GM19463 (cell line): ENCODE results near the gene ZNRF2.
"Not testable (repeated sequence)": the region's sequence is repeated elsewhere in the genome, so short reads cannot be mapped to it uniquely, and the experiment has no call there.

Source experiments
- ATAC-seq: cut with Tn5 transposase; IDR thresholded peaks from one replicate; pipeline ENCODE4 v1.9.1; 2021; ENCODE audit warnings: mild to moderate bottlenecking, moderate library complexity; ENCODE audit not compliant: unreplicated experiment

ZNRF2 gene

DNA sequence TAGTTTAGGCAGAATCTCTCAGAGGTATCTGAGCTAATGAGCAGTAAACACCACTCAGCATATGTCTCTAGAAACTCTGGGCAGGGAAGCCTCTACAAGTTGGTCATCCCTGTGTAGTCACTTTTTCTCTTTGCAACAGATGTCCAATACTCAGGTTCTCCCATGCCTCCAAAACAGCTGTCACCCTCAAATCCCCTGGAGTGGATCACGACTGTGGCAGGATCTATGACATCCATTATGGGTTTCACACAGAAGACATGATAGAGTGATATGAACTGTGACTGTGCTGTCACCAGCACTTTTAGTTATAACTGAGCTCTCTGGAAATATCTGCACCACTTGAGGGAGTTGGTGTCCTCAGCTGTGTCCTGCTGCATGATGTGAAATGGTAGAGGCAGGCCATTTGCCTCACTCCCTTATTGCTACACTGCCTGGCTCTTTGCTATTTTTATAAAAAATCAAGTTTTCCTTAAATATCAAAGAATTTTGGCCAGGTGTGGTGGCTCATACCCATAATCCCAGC, 24.1 kb upstream of the ZNRF2 start:
- no peak for ATAC-seq

DNA sequence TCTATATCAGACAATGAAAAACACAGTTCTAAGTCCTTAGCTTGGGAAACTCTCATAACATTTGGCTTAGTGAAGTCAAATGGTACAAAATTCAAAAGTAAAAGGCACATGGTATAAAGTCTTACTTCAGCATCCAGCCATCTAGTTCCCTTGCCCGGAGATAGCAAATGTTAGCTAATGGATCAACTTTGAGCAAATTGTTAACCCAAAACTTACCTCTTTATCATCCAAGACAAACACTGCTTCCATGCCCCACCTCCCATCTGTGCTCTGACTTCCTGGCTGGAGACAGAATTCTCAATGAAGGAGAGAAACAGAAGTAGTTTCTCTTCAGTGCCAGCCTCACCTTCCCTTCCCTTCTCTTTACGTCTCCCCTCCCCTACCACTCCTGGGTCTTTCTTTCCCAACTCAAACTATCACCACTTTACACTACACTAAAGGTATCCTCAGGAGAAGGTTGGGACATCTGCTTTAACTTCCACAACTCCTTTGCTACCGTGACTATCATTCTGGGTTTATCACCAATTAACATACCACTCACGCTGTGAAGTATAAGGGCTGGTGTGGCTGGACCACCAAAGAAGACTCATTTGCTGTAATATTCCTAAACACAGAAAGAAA, 21.2 kb upstream of the ZNRF2 start:
- no peak for ATAC-seq

DNA sequence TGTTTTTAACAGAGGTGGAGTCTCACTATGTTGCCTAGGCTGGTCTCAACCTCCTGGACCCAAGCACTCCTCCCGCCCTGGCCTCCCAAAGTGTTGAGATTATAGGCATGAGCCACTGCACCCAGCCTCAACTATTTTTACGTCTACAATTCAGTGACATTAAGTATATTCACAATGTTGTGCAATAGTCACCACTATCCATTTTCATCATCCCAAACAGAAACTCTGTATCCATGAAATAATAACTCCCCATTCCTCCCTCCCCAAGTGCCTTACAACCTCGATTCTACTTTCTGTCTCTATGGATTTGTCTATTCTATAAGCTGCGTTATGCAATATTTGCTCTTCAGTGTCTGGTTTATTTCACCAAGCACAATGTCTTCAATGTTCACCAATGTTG, 20.3 kb upstream of the ZNRF2 start:
- no peak for ATAC-seq

DNA sequence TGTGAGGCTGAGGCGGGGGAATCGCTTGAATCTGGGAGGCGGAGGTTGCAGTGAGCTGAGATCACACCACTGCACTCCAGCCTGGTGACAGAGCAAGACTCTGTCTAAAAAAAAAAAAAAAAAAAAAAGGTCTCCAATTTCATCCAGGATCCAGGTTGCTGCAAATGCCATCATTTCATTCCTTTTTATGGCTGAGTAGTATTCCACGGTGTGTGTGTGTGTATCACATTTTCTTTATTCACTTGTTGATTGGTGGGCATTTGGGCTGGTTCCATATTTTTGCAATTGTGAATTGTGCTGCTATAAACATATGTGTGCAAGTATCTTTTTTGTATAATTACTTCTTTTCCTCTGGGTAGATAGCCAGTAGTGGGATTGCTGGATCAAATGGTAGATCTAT, 19.2 kb upstream of the ZNRF2 start:
- not testable (repeated sequence) for ATAC-seq

- ATAC-seq: no peak
These were observed 17.7 kb upstream of the ZNRF2 start for GRCh38 chr7:30266686-30267085.

- ATAC-seq: no peak
These were observed 15.8 kb upstream of the ZNRF2 start for GRCh38 chr7:30268586-30268985.

GRCh38 chr7:30269490-30269889, 14.9 kb upstream of the ZNRF2 start:
- ATAC-seq: no peak

DNA sequence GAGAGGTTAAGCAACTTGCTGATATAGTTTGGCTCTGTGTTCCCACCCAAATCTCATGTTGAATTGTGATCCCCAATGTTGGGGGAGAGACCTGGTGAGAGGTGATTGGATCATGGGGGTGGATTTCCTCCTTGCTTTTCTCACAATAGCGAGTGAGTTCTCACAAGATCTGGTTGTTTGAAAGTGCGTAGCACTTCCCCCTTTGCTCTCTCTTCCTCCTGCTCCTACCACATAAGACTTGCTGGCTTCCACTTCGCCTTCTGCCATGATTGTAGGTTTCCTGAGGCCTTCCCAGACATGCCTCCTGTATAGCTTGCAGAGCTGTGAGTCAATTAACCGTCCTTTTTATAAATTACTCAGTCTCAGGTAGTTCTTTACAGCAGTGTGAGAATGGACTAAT, 13.5 kb upstream of the ZNRF2 start:
- ATAC-seq: no peak

- no peak for ATAC-seq
These were observed 12.3 kb upstream of the ZNRF2 start for GRCh38 chr7:30272126-30272525.

- no peak for ATAC-seq
These were observed 10.8 kb upstream of the ZNRF2 start for GRCh38 chr7:30273552-30273951.

GRCh38 chr7:30274641-30275040, 9.8 kb upstream of the ZNRF2 start:
- ATAC-seq: no peak

DNA sequence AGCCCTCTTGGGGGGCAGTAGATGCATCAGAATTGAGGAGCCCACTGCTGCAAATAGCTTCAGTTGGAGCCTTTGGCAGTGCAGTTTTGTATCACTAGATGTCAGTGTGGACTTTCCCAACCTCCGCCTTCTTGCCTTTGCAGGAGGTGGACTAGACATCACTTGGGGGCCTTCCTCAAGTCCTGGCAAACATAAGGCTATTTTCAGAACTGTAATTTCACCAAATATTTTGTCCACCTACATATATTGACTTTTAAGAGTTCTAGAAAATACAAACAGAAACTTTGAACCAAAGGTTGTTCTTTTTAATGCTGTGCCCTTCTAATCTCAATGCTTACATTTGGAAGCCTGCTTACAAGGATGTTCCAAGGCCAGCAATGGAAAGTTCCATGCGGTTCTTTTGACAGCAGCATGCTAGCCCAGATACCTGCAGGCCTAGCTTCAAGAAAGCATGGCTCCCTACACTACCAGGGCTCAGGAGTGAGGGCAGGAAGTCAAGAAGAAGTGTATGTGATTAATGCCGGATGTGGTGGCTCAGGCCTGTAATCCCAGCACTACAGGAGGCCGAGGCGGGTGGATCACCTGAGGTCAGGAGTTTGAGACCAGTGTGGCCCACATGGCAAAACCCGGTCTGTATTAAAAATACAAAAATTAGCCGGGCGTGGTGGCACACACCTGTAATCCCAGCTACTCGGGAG, 8.0 kb upstream of the ZNRF2 start:
- peak; percentile 71 for ATAC-seq

DNA sequence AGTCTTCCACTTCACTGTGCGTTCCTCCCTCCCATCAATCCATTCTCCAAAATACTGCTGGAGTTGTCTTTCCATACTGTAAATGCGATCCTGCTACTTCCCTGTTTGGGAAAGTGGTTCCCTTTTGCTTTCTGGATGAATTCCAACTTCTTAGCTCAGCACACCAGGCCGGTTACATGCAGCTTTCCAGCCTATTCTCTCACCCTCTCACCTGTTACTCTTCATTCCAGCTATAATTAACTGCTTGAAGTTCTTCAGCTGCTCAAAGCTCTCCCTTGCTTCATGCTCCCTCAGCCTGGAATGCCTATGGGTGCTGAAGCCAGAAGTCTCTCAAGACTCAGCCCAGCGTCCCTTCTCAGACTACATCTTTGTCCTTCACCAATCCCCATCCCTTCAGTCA, 6.0 kb upstream of the ZNRF2 start:
- no peak for ATAC-seq

DNA sequence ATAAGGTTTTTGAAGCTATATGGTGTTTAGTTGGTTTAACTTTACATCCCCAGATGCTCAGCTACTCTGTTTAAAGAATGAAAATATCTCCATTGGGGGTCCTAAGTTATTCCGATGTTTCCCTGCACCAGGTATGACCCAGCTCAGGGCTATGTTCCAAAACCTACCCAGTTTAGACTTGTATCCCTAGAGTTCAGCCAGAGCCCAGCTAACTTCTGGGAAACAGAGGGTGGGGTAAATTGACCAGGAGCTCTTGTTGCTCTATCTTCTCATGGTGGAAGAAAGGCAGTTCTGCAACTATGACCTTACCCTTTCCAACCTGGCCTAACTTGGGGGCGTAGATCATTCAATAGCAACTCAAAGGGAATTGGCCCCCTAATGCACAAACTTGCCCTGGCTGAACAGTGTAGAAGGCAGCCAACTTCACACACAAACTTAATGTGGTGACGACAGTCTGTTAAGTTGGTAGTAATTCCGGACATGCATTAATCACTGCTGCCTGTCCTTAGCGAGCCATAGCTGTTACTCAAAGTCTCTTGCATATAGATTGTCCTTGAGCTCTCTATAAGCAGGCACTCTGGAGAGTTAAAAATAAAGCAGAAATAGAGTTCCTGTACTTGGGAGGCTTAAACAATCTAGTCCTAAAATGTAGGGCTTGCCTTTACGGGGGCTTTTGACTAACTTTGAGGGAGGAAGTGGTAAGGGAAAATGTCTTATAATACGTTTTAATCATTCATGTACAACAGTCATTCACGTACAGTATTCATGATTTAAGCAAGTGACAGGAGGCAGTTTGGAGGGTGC, 5.3 kb upstream of the ZNRF2 start:
- ATAC-seq: no peak

- no peak for ATAC-seq
These were observed 4.8 kb upstream of the ZNRF2 start for GRCh38 chr7:30279653-30279904.

GRCh38 chr7:30280631-30281030, 3.8 kb upstream of the ZNRF2 start:
- ATAC-seq: no peak

DNA sequence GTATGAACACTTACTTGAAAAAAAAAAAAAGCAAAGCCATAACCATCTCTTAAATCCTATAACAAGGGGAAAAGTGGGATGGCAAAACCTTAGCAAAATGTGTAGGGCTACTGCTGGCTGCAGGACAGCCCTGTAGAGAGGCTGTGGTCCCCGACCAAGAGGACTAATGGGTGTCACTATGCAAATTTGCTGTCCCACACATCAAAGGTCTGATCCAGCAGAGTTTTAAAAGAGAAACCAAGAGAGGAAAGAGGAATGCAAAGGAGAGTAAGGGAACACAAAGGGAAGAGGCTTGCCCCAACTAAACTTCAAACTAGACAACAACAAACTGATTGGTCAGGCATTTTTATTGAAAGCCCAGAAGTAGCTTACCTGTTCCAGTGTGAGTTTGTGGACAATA, 3.1 kb upstream of the ZNRF2 start:
- no peak for ATAC-seq

DNA sequence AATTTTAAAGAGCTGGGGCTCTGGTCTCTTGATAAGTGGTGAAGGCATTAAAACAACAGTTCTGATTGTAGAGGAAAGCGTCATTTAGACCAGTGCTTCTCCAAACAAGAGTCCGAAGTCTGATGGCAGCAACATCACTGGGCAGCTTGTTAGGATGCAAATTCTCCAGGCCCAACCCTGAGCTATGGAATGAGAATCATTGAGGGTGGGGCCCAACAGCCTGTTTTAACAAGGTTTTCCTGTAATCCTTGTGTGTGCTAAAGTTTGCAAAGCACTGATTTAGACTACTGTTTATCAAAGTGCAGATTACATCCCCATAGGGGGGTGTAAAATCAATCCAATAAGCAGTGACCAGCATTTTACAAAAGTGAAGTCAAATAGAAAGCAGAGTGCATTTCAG, 2.6 kb upstream of the ZNRF2 start:
- no peak for ATAC-seq

DNA sequence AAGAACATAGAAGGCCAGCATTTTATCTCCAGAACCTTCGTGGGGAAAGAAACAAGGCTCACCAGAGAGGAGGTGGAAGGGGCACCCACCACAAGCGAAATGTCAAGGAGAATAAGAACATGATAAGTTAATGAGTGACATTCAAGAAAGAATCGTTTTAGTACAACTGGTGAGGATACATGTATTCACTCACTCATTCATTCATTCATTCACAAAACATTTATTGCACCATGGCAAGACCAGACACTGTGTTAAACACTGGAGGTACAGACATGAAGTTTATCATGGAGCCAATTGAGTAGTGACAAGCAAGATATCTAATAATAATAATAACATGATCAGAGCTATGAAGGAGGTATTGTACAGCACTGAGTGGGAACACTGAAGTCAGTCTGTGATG, 1.7 kb upstream of the ZNRF2 start:
- ATAC-seq: no peak

DNA sequence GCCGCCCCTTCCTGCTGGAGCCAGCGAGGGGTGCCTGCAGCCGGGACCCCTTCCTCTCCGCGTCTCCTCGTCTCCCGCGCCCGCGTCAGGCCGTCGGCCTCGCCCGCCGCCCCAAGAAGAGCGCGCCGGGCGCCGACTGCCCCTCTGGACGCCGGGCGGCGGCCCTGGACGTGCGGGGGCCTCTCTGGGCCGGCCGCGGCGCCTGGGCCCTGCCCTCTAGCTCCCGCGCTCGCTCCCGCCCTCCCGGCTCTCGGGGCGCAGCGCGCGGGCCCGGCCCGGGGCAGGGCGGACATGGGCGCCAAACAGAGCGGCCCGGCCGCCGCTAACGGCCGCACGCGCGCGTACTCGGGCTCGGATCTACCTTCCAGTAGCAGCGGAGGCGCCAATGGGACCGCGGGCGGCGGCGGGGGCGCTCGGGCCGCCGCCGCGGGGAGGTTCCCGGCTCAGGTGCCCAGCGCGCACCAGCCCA, 704 bp downstream of the ZNRF2 start:
- ATAC-seq: peak; percentile 15

DNA sequence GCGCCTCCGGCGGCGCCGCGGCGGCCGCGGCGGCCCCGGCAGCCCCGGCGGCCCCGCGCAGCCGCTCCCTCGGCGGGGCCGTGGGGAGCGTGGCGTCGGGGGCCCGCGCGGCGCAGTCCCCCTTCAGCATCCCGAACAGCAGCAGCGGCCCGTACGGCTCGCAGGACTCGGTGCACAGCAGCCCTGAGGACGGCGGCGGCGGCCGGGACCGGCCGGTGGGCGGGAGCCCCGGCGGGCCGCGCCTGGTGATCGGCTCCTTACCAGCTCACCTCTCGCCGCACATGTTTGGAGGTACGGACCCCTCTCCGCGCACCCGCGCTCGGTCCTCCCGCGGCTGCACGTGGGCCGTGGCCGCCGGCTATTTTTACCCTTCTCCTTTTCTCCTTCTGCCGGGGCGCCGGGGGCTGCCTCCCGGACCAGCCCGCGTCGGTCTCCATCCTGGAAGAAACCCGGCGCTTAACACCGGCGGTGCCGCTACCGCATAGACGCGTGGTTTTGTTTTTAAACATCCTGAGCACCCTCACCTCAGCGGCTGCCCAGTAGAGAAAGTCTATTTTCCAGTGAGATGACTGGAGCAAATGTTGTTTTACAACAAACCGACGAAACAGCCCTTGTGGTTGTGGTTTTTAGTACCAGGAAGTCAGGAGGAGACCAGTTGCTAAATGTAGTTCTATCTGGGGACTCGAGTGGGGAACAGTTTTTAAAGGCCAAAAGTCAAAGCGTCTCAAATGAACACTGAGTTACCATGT, 1.3 kb downstream of the ZNRF2 start:
- no peak for ATAC-seq
